Measurements from ENCODE around the gene CEP131. TPM values are rescaled to one million over a fixed set of nuclear protein-coding genes. Genes with fewer than 3 reads are reported as not detected.

Gene CEP131
- total RNA-seq, 1 donor from 2014 or later: 35.1 TPM

GRCh38 chr17:81249223-81250040, 26.7 kb upstream of the CEP131 start:
- Mint-ChIP-seq H3K4me3 (ENCODE audit: unreplicated experiment) (no peak overlapping the region), H3K27ac (ENCODE audit: unreplicated experiment) (no peak overlapping the region), H3K36me3 (ENCODE audit: unreplicated experiment) (no peaks in the 10 kb centered on the region), H3K4me1 (ENCODE audit: low read depth, unreplicated experiment) (peaks cover 38% of the 10 kb centered on the region), H3K9me3 (ENCODE audit: unreplicated experiment) (peaks cover 30% of the 10 kb centered on the region), H3K27me3 (ENCODE audit: unreplicated experiment) (peaks cover 36% of the 10 kb centered on the region)
- DNase-seq: no peak
- no peak for TF ChIP-seq CTCF (IDR thresholded peaks at IDR 0.05; ENCODE audit: partially characterized antibody, unreplicated experiment)

- Mint-ChIP-seq H3K36me3 (ENCODE audit: unreplicated experiment) (no peaks in the 10 kb centered on the region), H3K27ac (ENCODE audit: unreplicated experiment) (no peak overlapping the region)
Observed at GRCh38 chr17:81248649-81249048, 25.9 kb upstream of the CEP131 start.

GRCh38 chr17:81247339-81247990, 24.7 kb upstream of the CEP131 start:
- Mint-ChIP-seq H3K27ac (ENCODE audit: unreplicated experiment) (no peak overlapping the region), H3K4me3 (ENCODE audit: unreplicated experiment) (no peak overlapping the region), H3K36me3 (ENCODE audit: unreplicated experiment) (no peaks in the 10 kb centered on the region), H3K4me1 (ENCODE audit: low read depth, unreplicated experiment) (peaks cover 21% of the 10 kb centered on the region), H3K27me3 (ENCODE audit: unreplicated experiment) (peaks cover 23% of the 10 kb centered on the region), H3K9me3 (ENCODE audit: unreplicated experiment) (peaks cover 17% of the 10 kb centered on the region)
- DNase-seq: no peak
- no peak for TF ChIP-seq CTCF (IDR thresholded peaks at IDR 0.05; ENCODE audit: partially characterized antibody, unreplicated experiment)

More at GRCh38 chr17:81248649-81249048, 25.9 kb upstream of the CEP131 start:
- Mint-ChIP-seq H3K4me1 (ENCODE audit: low read depth, unreplicated experiment) (peaks cover 32% of the 10 kb centered on the region), H3K9me3 (ENCODE audit: unreplicated experiment) (peaks cover 27% of the 10 kb centered on the region), H3K27me3 (ENCODE audit: unreplicated experiment) (peaks cover 34% of the 10 kb centered on the region), H3K4me3 (ENCODE audit: unreplicated experiment) (no peak overlapping the region)
- no peak for DNase-seq
- no peak for TF ChIP-seq CTCF (IDR thresholded peaks at IDR 0.05; ENCODE audit: partially characterized antibody, unreplicated experiment)

- Mint-ChIP-seq H3K36me3 (ENCODE audit: unreplicated experiment) (no peaks in the 10 kb centered on the region), H3K9me3 (ENCODE audit: unreplicated experiment) (peaks cover 11% of the 10 kb centered on the region), H3K4me1 (ENCODE audit: low read depth, unreplicated experiment) (peaks cover 22% of the 10 kb centered on the region), H3K4me3 (ENCODE audit: unreplicated experiment) (no peak overlapping the region), H3K27me3 (ENCODE audit: unreplicated experiment) (peaks cover 17% of the 10 kb centered on the region), H3K27ac (ENCODE audit: unreplicated experiment) (no peak overlapping the region)
- TF ChIP-seq CTCF (IDR thresholded peaks at IDR 0.05; ENCODE audit: partially characterized antibody, unreplicated experiment): no peak
- DNase-seq: peak; percentile 11
Observed at GRCh38 chr17:81246679-81247338, 24.0 kb upstream of the CEP131 start.
